Measurements from ENCODE around the gene DTX3. TPM values are rescaled to one million over a fixed set of nuclear protein-coding genes. Genes with fewer than 3 reads are reported as not detected.

Gene DTX3
- total and polyA plus RNA-seq, 2 of the 13 experiments (the other 11 are each of a cell fraction or from before 2014, with no cell fraction given): 9.0 to 27.2 TPM

GRCh38 chr12:57621497-57622292, 17.1 kb downstream of the DTX3 start (continued):
- TF ChIP-seq ZNF770 (CRISPR knock-in tag; IDR thresholded peaks at IDR 0.05) (no peak), GMEB1 (CRISPR knock-in tag; IDR thresholded peaks at IDR 0.05; ENCODE audit: borderline replicate concordance) (no peak), KLF15 (CRISPR knock-in tag; IDR thresholded peaks at IDR 0.05; ENCODE audit: borderline replicate concordance) (no peak), SMARCE1 (IDR thresholded peaks at IDR 0.05; ENCODE audit: borderline replicate concordance) (no peak), MTA1 (CRISPR knock-in tag; IDR thresholded peaks at IDR 0.05; ENCODE audit: borderline replicate concordance) (no peak; the same call in 1 of the 2 replicates), FOXO1 (CRISPR knock-in tag; IDR thresholded peaks at IDR 0.05) (no peak), SMAD9 (CRISPR knock-in tag; IDR thresholded peaks at IDR 0.05) (no peak), REXO4 (CRISPR knock-in tag; IDR thresholded peaks at IDR 0.05; ENCODE audit: borderline replicate concordance) (no peak), MBD4 (IDR thresholded peaks at IDR 0.05; ENCODE audit: borderline replicate concordance, low read length) (no peak), AFF4 (CRISPR knock-in tag; IDR thresholded peaks at IDR 0.05) (no peak), ZNF83 (CRISPR knock-in tag; IDR thresholded peaks at IDR 0.05; ENCODE audit: borderline replicate concordance) (peak; percentile 48; the same call in 1 of the 2 replicates), DBP (CRISPR knock-in tag; IDR thresholded peaks at IDR 0.05; ENCODE audit: not compliant biosample characterization) (no peak), ZNF567 (CRISPR knock-in tag; IDR thresholded peaks at IDR 0.05; ENCODE audit: borderline replicate concordance) (peak; percentile 91; the same call in 1 of the 2 replicates), FOXC1 (CRISPR knock-in tag; IDR thresholded peaks at IDR 0.05; ENCODE audit: borderline replicate concordance) (0 out of 2 replicates have a peak, but pooled peaks have one; percentile 60), ZNF574 (CRISPR knock-in tag; IDR thresholded peaks at IDR 0.05) (peak; percentile 63; the same call in 1 of the 2 replicates), ZNF672 (CRISPR knock-in tag; IDR thresholded peaks at IDR 0.05) (no peak), ZNF713 (CRISPR knock-in tag; IDR thresholded peaks at IDR 0.05) (no peak)

All from HepG2 (cell line).